K562 (cell line): ENCODE data around the gene ACTR5. TPM values are rescaled to one million over a fixed set of nuclear protein-coding genes. Genes with fewer than 3 reads are reported as not detected.
"Not testable (repeated sequence)": the region's sequence is repeated elsewhere in the genome, so short reads cannot be mapped to it uniquely, and the experiment has no call there.

Source experiments
- ATAC-seq: fragments of 200-7000 bp; cut with Tn5 transposase; 3 replicates; pipeline ENCODE4 v1.9.1; 2020; ENCODE audit warnings: moderate library complexity
- BruUV-seq: library from RNA; stranded (reverse); fragments of 400-500 nt; replicated peaks from 2 replicates; lab custom pipeline; 2021; lab: Mats Ljungman, UMichigan
- CTCF ChIA-PET: fragments of 300-600 bp; formaldehyde crosslinking; extraction: SDS; loops from one replicate; lab custom pipeline; 2021; ENCODE audit warnings: low intra/inter-chr PET ratio; lab: Yijun Ruan, JAX
- POLR2A ChIA-PET: fragments of 300-600, 350-650 bp; sonication (Branson Sonifier 250); formaldehyde crosslinking; extraction: SDS; loops from one replicate; lab custom pipeline; 2021; ENCODE audit warnings: antibody characterized with exemption, inconsistent platforms; lab: Yijun Ruan, JAX
- DNase-seq, 4 experiments: peaks; one replicate each; pipeline versions ENCODE4 v3.0.0 to v3.0.0-alpha.2; 2011 to 2018; ENCODE audit warnings: low spot score in 3 of 4, mixed read lengths in 3 of 4; ENCODE audit errors: extremely low read depth in 1 of 4
- FAIRE-seq: peaks from 2 replicates; lab custom pipeline; 2011; peaks lifted over from hg19 to GRCh38; lab: Jason Lieb, UNC
- H2AFZ ChIP-seq: 2 replicates; pipeline ENCODE4 v1.6.0; 2011; ENCODE audit warnings: low read depth, low read length, control low read depth, inconsistent platforms
- H3K27ac ChIP-seq: fragments of 200-600 bp; 3 replicates; pipeline ENCODE4 v1.8.0; 2011; ENCODE audit warnings: low read depth, mild to moderate bottlenecking, control low read depth, inconsistent platforms, low read length, moderate library complexity, mixed read lengths; ENCODE audit errors: extremely low read depth
- H3K27me3 ChIP-seq, 2 experiments: fragments of 300-600 bp in 1 of 2; 2 replicates in 1 of 2; 3 replicates in 1 of 2; pipeline versions ENCODE4 v1.6.0 to v1.8.0; 2011; ENCODE audit warnings: inconsistent platforms in 2 of 2, low read length in 2 of 2, mild to moderate bottlenecking in 1 of 2, mixed read lengths in 1 of 2, moderate library complexity in 1 of 2; ENCODE audit not compliant: control insufficient read depth in 2 of 2, insufficient read depth in 2 of 2
- H3K36me3 ChIP-seq: fragments of 300-600 bp; 3 replicates; pipeline ENCODE4 v1.8.0; 2011; ENCODE audit warnings: mild to moderate bottlenecking, low read length, inconsistent platforms; ENCODE audit not compliant: control insufficient read depth, insufficient read depth
- H3K4me1 ChIP-seq, 2 experiments: fragments of 200-600 bp in 1 of 2; replicated peaks in 1 of 2; 2 replicates in 1 of 2; 3 replicates in 1 of 2; pipeline versions ENCODE4 v1.5.1 to v1.8.0; 2011; ENCODE audit warnings: inconsistent platforms in 2 of 2, low read length in 2 of 2, mild to moderate bottlenecking in 1 of 2, mixed read lengths in 1 of 2, moderate library complexity in 1 of 2; ENCODE audit not compliant: control insufficient read depth in 2 of 2, insufficient read depth in 2 of 2
- H3K4me2 ChIP-seq: 2 replicates; pipeline ENCODE4 v1.6.1; 2011; ENCODE audit warnings: low read length, control low read depth, inconsistent platforms, mixed read lengths; ENCODE audit not compliant: insufficient read depth
- H3K4me3 ChIP-seq: fragments of 200-600 bp; sonication (generic), shearing (Covaris generic); 2 replicates; pipeline ENCODE4 v1.5.1; 2016; ENCODE audit warnings: control low read depth, inconsistent platforms
- H3K79me2 ChIP-seq: fragments of 200-600 bp; 3 replicates; pipeline ENCODE4 v1.8.0; 2011; ENCODE audit warnings: low read length, inconsistent platforms; ENCODE audit not compliant: control insufficient read depth, insufficient read depth
- H3K9ac ChIP-seq, 2 experiments: 2 replicates each; pipeline versions ENCODE4 v1.6.0 to v1.6.1; 2011; ENCODE audit warnings: low read depth in 2 of 2, low read length in 2 of 2, control low read depth in 1 of 2, inconsistent platforms in 1 of 2, mild to moderate bottlenecking in 1 of 2, mixed read lengths in 1 of 2; ENCODE audit not compliant: insufficient read depth in 1 of 2
- H3K9me1 ChIP-seq: one replicate; pipeline ENCODE4 v1.6.0; 2011; ENCODE audit warnings: inconsistent platforms, mild to moderate bottlenecking, low read length, moderate library complexity; ENCODE audit not compliant: control insufficient read depth, insufficient read depth
- H3K9me3 ChIP-seq: replicated peaks from 2 replicates; pipeline ENCODE4 v1.5.1; 2011; ENCODE audit warnings: low read depth, low read length, inconsistent platforms; ENCODE audit not compliant: control insufficient read depth, insufficient read depth
- H4K20me1 ChIP-seq: replicated peaks from 2 replicates; pipeline ENCODE4 v1.6.1; 2011; ENCODE audit warnings: low read length, inconsistent platforms, mixed read lengths; ENCODE audit not compliant: control insufficient read depth, insufficient read depth
- ZBTB8A ChIP-seq: fragments of 450-650 bp; IDR thresholded peaks from 2 replicates; pipeline ENCODE4 v1.6.1; 2018; ENCODE audit warnings: mild to moderate bottlenecking, moderate library complexity; ENCODE audit not compliant: partially characterized antibody
- ZNF121 ChIP-seq: sonication (generic); formaldehyde crosslinking; conservative IDR thresholded peaks from 2 replicates; pipeline ENCODE4 v1.8.0; 2022; ENCODE audit warnings: missing genetic modification reagents
- ZNF766 ChIP-seq: fragments of 200-800 bp; sonication (Bioruptor generic); conservative IDR thresholded peaks from 2 replicates; pipeline ENCODE4 v1.6.1; 2016; ENCODE audit warnings: missing genetic modification characterization, missing compliant biosample characterization
- WGBS: fragments of 100-300 bp; shearing (Covaris generic); methylation state at CpG from one replicate; pipeline ENCODE4 v1.1.6; 2016; ENCODE audit warnings: low coverage, mixed read lengths; ENCODE audit not compliant: insufficient coverage; ENCODE audit errors: missing lambda C conversion rate; 5-methylcytosine and 5-hydroxymethylcytosine counted together
- in situ Hi-C: fragments of 300-500 bp; cut with MboI; formaldehyde crosslinking; loops from 4 replicates; pipeline ENCODE4 v1.15.0; 2018; ENCODE audit warnings: inconsistent platforms, mixed read lengths
- intact Hi-C: fragments of 100-400 bp; cut with micrococcal nuclease; formaldehyde crosslinking; loops from 2 replicates; pipeline ENCODE4 v1.14.2; 2022
- polyA plus RNA-seq, 8 experiments: library from polyadenylated mRNA; depleted of rRNA in 4 of 8; stranded (reverse) in 5 of 8; unstranded in 3 of 8; fragments of >200 nt; fragmentation: Nextera tagmentation in 2 of 8; fragmentation: Illumina TruSeq in 1 of 8; extraction: Ambion mirVana in 2 of 8; extraction: Trizol in 1 of 8; gene quantifications; 2 replicates each; pipeline versions ENCODE4 v1.2.1 to v1.2.3, GENCODE V29; 2011 to 2014; ENCODE audit warnings: inconsistent platforms in 1 of 8, missing spikeins in 1 of 8
- total RNA-seq, 7 experiments: library from RNA; depleted of rRNA in 6 of 7; stranded (reverse); fragments of >200 nt in 6 of 7; fragmentation: Illumina TruSeq in 2 of 7; extraction: Trizol in 2 of 7; gene quantifications; 2 replicates each; pipeline versions ENCODE4 v1.2.1 to v1.2.3, GENCODE V29; 2011 to 2021; ENCODE audit warnings: low replicate concordance in 1 of 7

The ACTR5 gene
- total and polyA plus RNA-seq, 9 of the 15 experiments (the other 6 are each of a cell fraction or from before 2014, with no cell fraction given): 0.93 to 18.8 (median 12.9) TPM

GRCh38 chr20:38794057-38794456 lies 45.8 kb downstream of the ACTR5 start:
- H3K27ac ChIP-seq, H3K9me1 ChIP-seq, in situ Hi-C loops, H3K9me3 ChIP-seq, H4K20me1 ChIP-seq, ATAC-seq, H3K4me3 ChIP-seq, H3K79me2 ChIP-seq, H3K4me2 ChIP-seq, DNase-seq, BruUV-seq, H3K9ac ChIP-seq, FAIRE-seq: not testable (repeated sequence)
- CTCF ChIA-PET: interaction anchor here (0.7 kb wide), 1 partner anchor 148 kb away, joined by 3 read pairs; no protein-coding TSS in a partner anchor
- peak; percentile 58 for TF ChIP-seq ZNF121
- TF ChIP-seq, all 486 proteins: peak for 1; not testable (repeated sequence) for 485
- H3K27me3 ChIP-seq, H2AFZ ChIP-seq, POLR2A ChIA-PET, H3K4me1 ChIP-seq, H3K36me3 ChIP-seq: not testable (repeated sequence)
- WGBS: 35% methylated on average over 5 of the region's 5 CpGs
- intact Hi-C loops: loop anchor here (5.0 kb wide), 1 partner anchor 98 kb away; no protein-coding TSS in a partner anchor

- no peak overlapping the region for H3K4me2 ChIP-seq
- no peaks in the 10 kb centered on the region for H3K4me1 ChIP-seq
- H3K79me2 ChIP-seq: no peaks in the 10 kb centered on the region
- DNase-seq: no peak
- no peaks in the 10 kb centered on the region for H3K36me3 ChIP-seq
- in situ Hi-C loops: no loop called here
- ChIA-PET POLR2A (no interaction called here), CTCF (interaction anchor here (0.6 kb wide), 1 partner anchor 53 kb away, joined by 5 read pairs; no protein-coding TSS in a partner anchor)
- TF ChIP-seq ZBTB8A (no peak), ZNF766 (peak; percentile 99)
- no peaks in the 10 kb centered on the region for H3K9me1 ChIP-seq
- H3K9ac ChIP-seq: no peak overlapping the region
- H3K27ac ChIP-seq: no peak overlapping the region
- H3K9me3 ChIP-seq: no peaks in the 10 kb centered on the region
- H4K20me1 ChIP-seq: no peaks in the 10 kb centered on the region
- no peak for FAIRE-seq
- no TSS peak for BruUV-seq
- H3K4me3 ChIP-seq: no peak overlapping the region
- no peaks in the 10 kb centered on the region for H3K27me3 ChIP-seq
- WGBS: 30% methylated on average over 2 of the region's 3 CpGs
- no peak for ATAC-seq
- intact Hi-C loops: no loop called here
- no peak overlapping the region for H2AFZ ChIP-seq
Observed at GRCh38 chr20:38798266-38798665, 50.0 kb downstream of the ACTR5 start.
